NCI-H1436 treated with DMSO at 0.1 percent for 48 hours (cell line): ENCODE measurements around the gene CYTH4.
"Not testable (repeated sequence)": the region's sequence is repeated elsewhere in the genome, so short reads cannot be mapped to it uniquely, and the experiment has no call there.

Source experiments
- DNase-seq: peaks from one replicate; lab custom pipeline; 2025; lab: John Stamatoyannopoulos, UW

The CYTH4 gene

DNA sequence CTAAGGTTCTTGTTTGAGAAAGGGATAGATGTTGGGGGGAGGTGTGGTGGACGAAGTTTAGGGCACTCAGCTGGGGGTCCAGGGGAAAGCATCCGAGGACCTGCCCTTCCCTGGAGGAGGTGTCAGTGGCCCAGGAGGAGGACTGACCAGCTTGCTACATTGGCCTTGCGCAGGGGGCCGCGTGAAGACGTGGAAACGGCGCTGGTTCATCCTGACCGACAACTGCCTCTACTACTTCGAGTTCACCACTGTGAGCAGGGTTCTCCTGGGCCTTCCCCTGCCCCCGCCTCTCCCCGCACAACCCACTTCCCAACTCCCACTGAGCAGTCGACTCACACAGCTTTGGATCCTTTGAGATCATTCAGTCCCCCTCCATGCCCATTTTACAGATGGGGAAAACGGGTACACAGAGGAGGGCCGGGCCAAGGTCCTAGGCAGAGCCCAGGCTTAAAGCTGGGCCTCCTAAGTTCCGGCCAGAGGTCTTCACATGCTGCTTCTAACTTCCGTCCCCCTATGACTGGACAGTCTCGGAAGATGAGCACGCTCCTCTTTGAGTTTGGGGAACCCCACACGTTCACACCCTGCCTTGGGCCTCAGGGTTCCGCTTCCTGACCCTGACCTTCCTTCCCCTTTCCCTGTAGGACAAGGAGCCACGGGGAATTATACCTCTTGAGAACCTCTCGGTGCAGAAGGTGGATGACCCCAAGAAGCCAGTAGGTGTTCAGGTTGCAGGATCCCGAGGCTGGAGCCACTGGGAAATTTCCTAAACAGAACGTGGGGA is 28.7 kb downstream of the CYTH4 start:
- DNase-seq, result no peak

GRCh38 chr22:37311761-37312312 is 29.5 kb downstream of the CYTH4 start:
- no peak for DNase-seq

- DNase-seq, result no peak
Measured at GRCh38 chr22:37312549-37313183, 30.4 kb downstream of the CYTH4 start.

DNA sequence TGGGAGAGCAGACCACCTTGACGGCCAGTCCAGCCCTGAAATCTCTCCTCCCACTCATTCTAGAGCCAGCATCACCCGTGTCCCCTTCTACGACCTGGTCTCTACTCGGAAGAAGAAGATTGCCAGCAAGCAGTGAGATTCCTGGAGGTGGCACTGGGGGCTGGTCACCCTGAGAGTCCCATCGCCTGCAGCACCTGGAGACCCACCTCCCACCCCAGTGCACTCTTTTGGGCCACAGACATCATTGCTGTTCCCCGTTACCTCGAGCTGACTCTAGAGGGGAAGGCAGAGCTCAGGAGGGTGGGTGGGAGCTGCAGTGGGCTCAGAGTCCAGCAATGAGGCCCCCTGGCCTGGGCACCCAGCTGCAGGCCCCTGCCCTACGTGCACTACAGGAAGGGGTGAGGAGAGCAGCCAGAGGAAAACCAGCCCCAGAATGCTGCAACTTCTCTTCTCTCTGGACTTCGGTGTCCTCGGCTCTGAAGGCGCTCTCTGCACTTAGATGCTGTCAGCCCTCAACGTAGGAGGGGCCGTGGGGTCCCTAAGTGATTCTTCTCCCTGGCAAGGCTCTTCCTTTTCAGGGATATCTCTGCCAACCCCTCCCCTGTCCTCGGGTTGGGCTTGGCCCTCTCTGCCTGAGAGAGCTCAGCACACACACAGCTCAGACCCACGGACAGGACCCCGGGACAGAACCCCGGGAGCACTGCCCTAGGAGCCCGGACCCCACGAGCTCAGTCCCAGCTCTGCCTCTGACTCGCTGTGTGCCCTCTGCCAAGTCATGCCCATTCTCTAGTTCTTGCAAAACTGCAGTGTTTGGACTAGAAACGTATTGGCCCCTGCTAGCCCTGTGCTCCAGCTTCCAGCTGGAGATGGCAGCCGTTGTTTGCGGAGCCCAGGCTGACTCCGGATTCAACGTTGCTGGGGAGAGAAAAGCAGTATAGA is 31.3 kb downstream of the CYTH4 start:
- DNase-seq, result no peak

GRCh38 chr22:37314315-37315074 is 32.2 kb downstream of the CYTH4 start:
- DNase-seq, result no peak

GRCh38 chr22:37316405-37316804 is 34.1 kb downstream of the CYTH4 start:
- no peak for DNase-seq

- no peak for DNase-seq
Measured at GRCh38 chr22:37316875-37317371, 34.6 kb downstream of the CYTH4 start.

GRCh38 chr22:37317698-37318210 is 35.4 kb downstream of the CYTH4 start:
- no peak for DNase-seq

- DNase-seq, result no peak
Measured at GRCh38 chr22:37318364-37319109, 36.2 kb downstream of the CYTH4 start.

DNA sequence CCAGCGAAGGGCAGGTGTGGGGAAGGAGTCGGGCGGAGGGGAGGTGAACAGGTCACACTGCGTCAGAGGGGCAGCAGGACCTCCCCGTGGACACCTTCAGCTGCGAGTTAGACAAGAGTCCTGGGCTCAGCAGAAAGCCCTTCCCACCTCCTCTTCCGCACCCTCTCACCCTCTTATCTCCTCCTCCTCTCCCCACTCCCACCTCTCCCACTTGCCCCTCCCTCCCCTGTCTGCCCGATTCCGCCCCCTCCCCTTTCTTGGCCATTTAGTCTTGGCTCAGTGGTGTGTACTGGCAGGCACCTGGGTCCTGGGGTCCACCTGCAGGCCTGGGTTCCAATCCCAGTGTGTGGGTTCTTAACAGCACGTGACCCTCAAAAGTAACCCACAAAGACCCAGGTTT is 37.2 kb downstream of the CYTH4 start:
- DNase-seq, result no peak

DNA sequence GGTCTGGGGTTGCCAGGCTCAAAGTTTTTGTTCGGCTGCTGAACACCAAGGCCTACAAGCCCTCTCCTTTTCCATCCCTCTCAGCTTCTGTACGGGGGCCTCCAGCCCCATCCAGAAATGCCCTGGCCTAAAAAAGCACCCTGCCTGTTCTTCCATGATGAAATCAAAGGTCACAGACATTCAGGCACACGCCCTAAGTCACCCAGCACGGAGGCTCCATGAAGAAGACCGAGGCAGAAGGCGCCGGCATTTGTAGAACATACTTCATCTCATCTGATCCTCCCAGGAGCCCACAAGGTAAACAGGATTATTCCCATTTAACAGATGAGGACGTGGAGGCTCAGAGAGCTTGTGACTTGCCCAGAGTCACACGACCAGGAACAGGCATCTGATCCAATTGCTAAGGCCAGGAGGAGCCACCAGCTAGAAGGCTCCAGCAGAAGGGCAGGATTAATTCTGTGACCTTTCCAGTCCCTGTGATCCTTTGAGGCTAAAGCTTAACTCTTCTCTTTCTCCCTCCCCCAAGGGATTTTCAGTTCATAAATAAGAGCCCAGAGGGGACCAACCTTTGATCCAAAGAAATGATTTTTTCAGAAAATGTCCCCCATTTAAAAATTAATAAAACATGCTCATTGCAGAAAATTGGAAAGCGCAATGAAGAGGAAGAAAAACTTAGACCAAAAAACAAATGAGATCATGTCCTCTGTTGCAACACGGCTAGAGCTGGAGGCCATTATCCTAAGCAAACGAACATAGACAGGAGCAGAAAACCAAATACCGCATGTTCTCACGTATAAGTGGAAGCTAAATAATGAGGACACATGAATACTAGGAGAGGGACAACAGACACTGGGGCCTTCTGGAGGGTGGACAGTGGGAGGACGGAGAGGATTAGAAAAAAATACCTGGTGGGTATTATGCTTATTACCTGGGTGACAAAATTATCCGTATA is 38.7 kb downstream of the CYTH4 start:
- DNase-seq, result no peak

GRCh38 chr22:37324340-37325038 is 42.2 kb downstream of the CYTH4 start:
- DNase-seq, result no peak

GRCh38 chr22:37325039-37325395 is 42.7 kb downstream of the CYTH4 start:
- DNase-seq, result no peak

- no peak for DNase-seq
Measured at GRCh38 chr22:37326726-37327125, 44.4 kb downstream of the CYTH4 start.

DNA sequence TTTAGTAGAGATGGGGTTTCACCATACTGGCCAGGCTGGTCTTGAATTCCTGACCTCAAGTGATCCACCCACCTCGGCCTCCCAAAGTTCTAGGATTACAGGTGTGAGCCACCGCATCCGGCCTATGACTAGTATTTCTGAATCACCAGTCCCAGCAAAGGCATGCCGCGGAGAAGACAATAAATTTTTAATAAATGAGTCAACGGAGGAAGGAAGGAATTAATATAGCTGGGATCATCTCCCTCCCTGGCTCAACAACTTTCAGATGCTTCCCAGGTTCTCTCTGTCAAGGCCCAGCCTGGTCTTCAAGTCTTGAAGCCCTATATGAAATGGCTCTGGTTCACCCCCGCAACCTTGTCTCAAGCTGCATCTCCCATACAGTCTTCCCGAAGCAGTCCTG is 45.7 kb downstream of the CYTH4 start:
- DNase-seq, result no peak

DNA sequence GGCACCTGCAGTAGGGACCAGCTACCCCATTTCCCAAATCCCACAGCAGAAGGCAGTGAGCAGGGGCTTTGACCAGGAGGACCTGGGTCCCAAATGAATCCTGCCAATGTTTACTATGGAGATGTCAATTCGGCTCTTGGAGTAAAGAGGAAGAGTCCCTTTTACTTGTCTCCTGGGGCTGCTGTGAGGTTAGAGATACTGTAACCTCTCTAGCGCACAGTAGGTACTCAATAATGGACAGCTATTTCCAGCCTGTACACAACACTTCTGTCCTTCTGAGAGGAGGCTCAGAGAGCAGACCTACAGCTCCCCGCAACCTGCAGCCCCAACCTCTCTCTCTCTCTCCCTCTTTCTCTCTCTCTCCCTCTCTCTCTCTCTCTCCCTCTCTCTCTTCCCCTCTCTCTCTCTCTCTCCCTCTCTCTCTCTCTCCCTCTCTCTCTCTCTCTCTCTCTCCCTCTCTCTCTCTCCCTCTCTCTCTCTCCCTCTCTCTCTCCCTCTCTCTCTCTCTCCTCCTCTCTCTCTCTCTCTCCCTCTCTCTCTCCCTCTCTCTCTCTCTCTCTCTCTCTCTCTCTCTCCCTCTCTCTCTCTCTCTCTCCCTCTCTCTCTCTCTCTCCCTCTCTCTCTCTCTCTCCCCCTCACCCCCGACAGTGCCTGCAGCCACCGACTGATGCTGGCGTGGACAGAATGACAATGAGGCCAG is 46.4 kb downstream of the CYTH4 start:
- not testable (repeated sequence) for DNase-seq

DNA sequence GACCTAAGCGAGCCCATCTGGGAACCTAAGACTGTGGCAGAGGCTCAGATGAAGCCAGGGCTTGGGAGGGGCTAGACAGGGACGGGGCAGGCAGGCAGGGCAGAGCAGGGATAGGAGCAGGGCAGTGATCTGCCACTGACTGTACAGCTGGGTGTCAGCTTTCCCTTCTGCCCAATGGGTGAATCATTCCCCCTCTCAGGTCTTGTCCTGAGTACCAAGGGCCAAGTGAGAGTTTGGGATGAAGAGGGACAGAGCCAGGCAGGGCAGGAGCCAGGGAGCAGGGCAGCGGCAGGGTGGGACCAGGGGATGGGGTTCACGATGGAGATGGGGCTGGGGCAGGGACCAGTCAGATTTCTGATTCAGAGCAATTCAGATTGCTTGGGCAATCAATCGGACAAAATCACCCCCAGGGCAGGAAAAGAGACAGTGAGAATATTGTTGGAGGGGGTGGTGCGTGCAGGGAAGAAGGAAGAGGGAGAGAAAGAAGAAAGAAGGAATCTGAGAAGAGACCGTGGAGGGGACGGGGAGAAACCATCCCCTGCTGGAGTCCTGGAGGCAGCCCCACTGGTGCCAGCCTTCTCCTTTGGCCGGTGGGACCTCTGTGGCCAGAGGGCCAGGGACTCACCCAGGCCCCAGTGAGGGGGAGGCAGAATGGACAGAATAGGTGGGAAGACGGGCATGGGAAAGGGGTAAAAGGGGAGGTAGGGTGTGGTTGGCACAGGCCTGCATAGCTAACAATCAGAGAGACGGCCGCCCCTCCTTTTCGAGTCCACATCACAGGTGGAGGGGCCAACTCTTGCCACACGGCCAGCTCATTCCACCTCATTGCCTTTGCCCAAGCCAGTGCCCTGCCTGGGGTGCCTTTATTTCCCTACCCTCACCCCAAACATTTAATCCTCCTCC is 47.2 kb downstream of the CYTH4 start:
- DNase-seq, result no peak
